Measurements from ENCODE around the gene GLI3. TPM values are rescaled to one million over a fixed set of nuclear protein-coding genes. Genes with fewer than 3 reads are reported as not detected.

GLI3 gene
- total RNA-seq, 5 donors from 2014 or later (not counting 1 experiment from before 2014, with no cell fraction given), result 0.10 to 0.79 (median 0.32) TPM; not detected in 1

DNA sequence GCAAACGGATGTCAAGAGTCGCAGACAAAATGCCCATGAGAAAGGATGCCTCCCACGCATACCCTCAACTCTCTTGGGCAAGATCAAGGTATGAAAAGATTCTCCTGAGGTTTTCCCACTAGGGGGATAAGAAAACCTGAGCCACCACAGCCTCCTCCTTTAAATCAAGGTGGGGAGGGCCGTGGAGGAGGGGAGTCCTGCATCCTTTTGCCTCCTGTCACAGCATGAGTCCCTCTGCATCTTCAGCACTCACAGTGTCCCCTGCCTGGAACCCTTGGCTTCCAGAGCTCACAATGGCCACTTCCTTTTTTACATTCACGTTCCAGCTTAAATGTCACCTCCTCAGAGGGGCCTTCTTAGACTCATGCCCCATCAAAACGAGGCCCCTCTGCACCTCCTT lies 207.6 kb downstream of the GLI3 start:
- ChIA-PET POLR2A (no interaction called here), CTCF (no interaction called here)
- H3K27ac Mint-ChIP-seq, result no peak overlapping the region
- Histone ChIP-seq H3K27me3 (replicated peaks in 1 of 2; ENCODE audit: control insufficient read depth in 2 of 2, extremely low read depth in 1 of 2, insufficient read depth in 2 of 2, low read length in 1 of 2) (no peaks in the 10 kb centered on the region), H3K4me3 (ENCODE audit: control insufficient read depth in 1 of 2, extremely low read depth in 1 of 2, low read length in 1 of 2) (no peak overlapping the region), H3K27ac (ENCODE audit: low read length) (no peak overlapping the region), H3K36me3 (ENCODE audit: control insufficient read depth in 2 of 2, extremely low read depth in 1 of 2, insufficient read depth in 1 of 2, low read length in 1 of 2) (no peaks in the 10 kb centered on the region), H3K9me3 (no peaks in the 10 kb centered on the region), H3K4me1 (ENCODE audit: control insufficient read depth in 1 of 2, extremely low read depth in 1 of 2, insufficient read depth in 2 of 2, low read length in 2 of 2) (no peaks in the 10 kb centered on the region)
- no peaks in the 10 kb centered on the region for H3K4me1 Mint-ChIP-seq
- no peaks in the 10 kb centered on the region for H3K36me3 Mint-ChIP-seq
- WGBS (ENCODE audit: insufficient coverage), result 49% methylated on average over 2 of the region's 6 CpGs
- ATAC-seq (replicated peaks in 1 of 4), result no peak
- no peak overlapping the region for H3K4me3 Mint-ChIP-seq
- peaks cover 1 to 8% of the 10 kb centered on the region in 2 donors for H3K27me3 Mint-ChIP-seq
- no peaks in the 10 kb centered on the region for H3K9me3 Mint-ChIP-seq
- DNase-seq, result no peak

GRCh38 chr7:42027521-42027920 lies 209.5 kb downstream of the GLI3 start:
- no peak overlapping the region for H3K27ac ChIP-seq (ENCODE audit: low read length)
- no peak for DNase-seq
- H3K36me3 Mint-ChIP-seq, result no peaks in the 10 kb centered on the region
- peaks cover 1 to 8% of the 10 kb centered on the region in 2 donors for H3K27me3 Mint-ChIP-seq
- H3K4me1 Mint-ChIP-seq, result no peaks in the 10 kb centered on the region
- POLR2A ChIA-PET, result no interaction called here
- 72% methylated on average over 2 of the region's 3 CpGs for WGBS (ENCODE audit: insufficient coverage)
- H3K9me3 ChIP-seq, result no peaks in the 10 kb centered on the region
- no peaks in the 10 kb centered on the region for H3K27me3 ChIP-seq (replicated peaks in 1 of 2; ENCODE audit: control insufficient read depth in 2 of 2, extremely low read depth in 1 of 2, insufficient read depth in 2 of 2, low read length in 1 of 2)
- no peaks in the 10 kb centered on the region for H3K9me3 Mint-ChIP-seq
- no peaks in the 10 kb centered on the region for H3K36me3 ChIP-seq (ENCODE audit: control insufficient read depth in 2 of 2, extremely low read depth in 1 of 2, insufficient read depth in 1 of 2, low read length in 1 of 2)
- H3K4me1 ChIP-seq (ENCODE audit: control insufficient read depth in 1 of 2, extremely low read depth in 1 of 2, insufficient read depth in 2 of 2, low read length in 2 of 2), result no peaks in the 10 kb centered on the region
- H3K4me3 Mint-ChIP-seq, result no peak overlapping the region
- CTCF ChIA-PET, result no interaction called here
- H3K4me3 ChIP-seq (ENCODE audit: control insufficient read depth in 1 of 2, extremely low read depth in 1 of 2, low read length in 1 of 2), result no peak overlapping the region
- H3K27ac Mint-ChIP-seq, result no peak overlapping the region
- no peak for ATAC-seq (replicated peaks in 1 of 4)

GRCh38 chr7:42026622-42027197 lies 210.3 kb downstream of the GLI3 start:
- CTCF ChIA-PET, result no interaction called here
- H3K9me3 ChIP-seq, result no peaks in the 10 kb centered on the region
- no peak overlapping the region for H3K27ac Mint-ChIP-seq
- H3K27me3 ChIP-seq (replicated peaks in 1 of 2; ENCODE audit: control insufficient read depth in 2 of 2, extremely low read depth in 1 of 2, insufficient read depth in 2 of 2, low read length in 1 of 2), result no peaks in the 10 kb centered on the region
- H3K27me3 Mint-ChIP-seq, result peaks cover 1 to 8% of the 10 kb centered on the region in 2 donors
- H3K4me1 Mint-ChIP-seq, result no peaks in the 10 kb centered on the region
- no peak for DNase-seq
- POLR2A ChIA-PET, result no interaction called here
- H3K4me1 ChIP-seq (ENCODE audit: control insufficient read depth in 1 of 2, extremely low read depth in 1 of 2, insufficient read depth in 2 of 2, low read length in 2 of 2), result no peaks in the 10 kb centered on the region
- H3K36me3 Mint-ChIP-seq, result no peaks in the 10 kb centered on the region
- no peak overlapping the region for H3K4me3 ChIP-seq (ENCODE audit: control insufficient read depth in 1 of 2, extremely low read depth in 1 of 2, low read length in 1 of 2)
- no peak overlapping the region for H3K27ac ChIP-seq (ENCODE audit: low read length)
- ATAC-seq (replicated peaks in 1 of 4), result no peak
- no peaks in the 10 kb centered on the region for H3K36me3 ChIP-seq (ENCODE audit: control insufficient read depth in 2 of 2, extremely low read depth in 1 of 2, insufficient read depth in 1 of 2, low read length in 1 of 2)
- WGBS (ENCODE audit: insufficient coverage), result no CpG with 5 or more reads among the region's 6 CpGs
- no peaks in the 10 kb centered on the region for H3K9me3 Mint-ChIP-seq
- no peak overlapping the region for H3K4me3 Mint-ChIP-seq

DNA sequence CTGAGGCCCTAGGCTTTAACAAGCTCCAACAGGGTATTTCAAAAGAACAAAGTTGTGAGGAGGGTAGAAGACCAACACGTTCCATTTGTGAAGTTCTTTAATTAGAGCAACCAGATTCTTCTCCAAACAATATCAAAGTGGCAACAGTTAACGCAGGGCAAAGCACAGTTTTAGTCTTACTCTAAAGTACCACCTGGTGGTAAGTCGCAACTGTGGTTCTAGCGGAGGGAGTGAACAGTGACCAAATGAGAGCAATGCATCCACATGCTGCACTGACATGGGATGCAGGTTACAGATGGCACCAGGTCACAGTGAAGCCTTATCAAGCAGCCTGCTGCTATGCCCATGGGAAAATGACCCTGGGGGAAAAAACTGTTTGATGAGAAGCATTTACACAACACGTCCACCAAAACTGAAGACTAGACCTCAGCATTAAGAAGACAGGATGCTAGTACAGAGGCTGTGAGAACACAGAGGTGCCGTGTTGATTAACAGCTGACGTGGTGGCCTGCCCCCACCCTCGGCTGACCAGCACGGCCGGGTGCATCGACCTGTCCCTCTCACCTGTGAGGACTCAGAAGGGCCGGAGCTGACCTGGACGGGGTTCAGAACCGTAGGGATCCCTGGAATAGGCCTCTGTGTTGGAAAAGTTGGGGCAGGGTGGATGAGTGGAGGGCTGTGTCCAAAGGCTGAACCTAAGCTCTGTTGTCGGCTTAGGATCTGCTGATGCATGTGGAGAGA lies 211.2 kb downstream of the GLI3 start:
- no peaks in the 10 kb centered on the region for H3K36me3 ChIP-seq (ENCODE audit: control insufficient read depth in 2 of 2, extremely low read depth in 1 of 2, insufficient read depth in 1 of 2, low read length in 1 of 2)
- Mint-ChIP-seq H3K27me3 (peaks cover 1 to 8% of the 10 kb centered on the region in 2 donors), H3K27ac (no peak overlapping the region), H3K9me3 (no peaks in the 10 kb centered on the region), H3K36me3 (no peaks in the 10 kb centered on the region), H3K4me3 (no peak overlapping the region), H3K4me1 (no peaks in the 10 kb centered on the region)
- H3K4me3 ChIP-seq (ENCODE audit: control insufficient read depth in 1 of 2, extremely low read depth in 1 of 2, low read length in 1 of 2), result no peak overlapping the region
- DNase-seq (no peak), ATAC-seq (replicated peaks in 1 of 4) (no peak)
- no peak overlapping the region for H3K27ac ChIP-seq (ENCODE audit: low read length)
- ChIA-PET POLR2A (no interaction called here), CTCF (no interaction called here)
- no peaks in the 10 kb centered on the region for H3K4me1 ChIP-seq (ENCODE audit: control insufficient read depth in 1 of 2, extremely low read depth in 1 of 2, insufficient read depth in 2 of 2, low read length in 2 of 2)
- 86% methylated on average over 13 of the region's 15 CpGs for WGBS (ENCODE audit: insufficient coverage)
- no peaks in the 10 kb centered on the region for H3K27me3 ChIP-seq (replicated peaks in 1 of 2; ENCODE audit: control insufficient read depth in 2 of 2, extremely low read depth in 1 of 2, insufficient read depth in 2 of 2, low read length in 1 of 2)
- H3K9me3 ChIP-seq, result no peaks in the 10 kb centered on the region

- no peaks in the 10 kb centered on the region for H3K36me3 ChIP-seq (ENCODE audit: control insufficient read depth in 2 of 2, extremely low read depth in 1 of 2, insufficient read depth in 1 of 2, low read length in 1 of 2)
- H3K27me3 ChIP-seq (replicated peaks in 1 of 2; ENCODE audit: control insufficient read depth in 2 of 2, extremely low read depth in 1 of 2, insufficient read depth in 2 of 2, low read length in 1 of 2), result no peaks in the 10 kb centered on the region
- no peak overlapping the region for H3K27ac ChIP-seq (ENCODE audit: low read length)
- CTCF ChIA-PET, result no interaction called here
- H3K4me1 ChIP-seq (ENCODE audit: control insufficient read depth in 1 of 2, extremely low read depth in 1 of 2, insufficient read depth in 2 of 2, low read length in 2 of 2), result no peaks in the 10 kb centered on the region
- H3K9me3 ChIP-seq, result no peaks in the 10 kb centered on the region
- WGBS (ENCODE audit: insufficient coverage), result 50% methylated on average over 1 of the region's 4 CpGs
- Mint-ChIP-seq H3K9me3 (no peaks in the 10 kb centered on the region), H3K4me1 (no peaks in the 10 kb centered on the region), H3K27me3 (peaks cover 0 to 4% of the 10 kb centered on the region in 2 donors), H3K27ac (no peak overlapping the region), H3K4me3 (no peak overlapping the region), H3K36me3 (no peaks in the 10 kb centered on the region)
- POLR2A ChIA-PET, result no interaction called here
- DNase-seq, result no peak
- H3K4me3 ChIP-seq (ENCODE audit: control insufficient read depth in 1 of 2, extremely low read depth in 1 of 2, low read length in 1 of 2), result no peak overlapping the region
- no peak for ATAC-seq (replicated peaks in 1 of 4)
These were observed 212.5 kb downstream of the GLI3 start for GRCh38 chr7:42024537-42024936.

GRCh38 chr7:42023262-42023661 lies 213.7 kb downstream of the GLI3 start:
- H3K27ac Mint-ChIP-seq, result no peak overlapping the region

More at GRCh38 chr7:42023262-42023661, 213.7 kb downstream of the GLI3 start:
- Histone ChIP-seq H3K9me3 (no peaks in the 10 kb centered on the region), H3K36me3 (ENCODE audit: control insufficient read depth in 2 of 2, extremely low read depth in 1 of 2, insufficient read depth in 1 of 2, low read length in 1 of 2) (no peaks in the 10 kb centered on the region), H3K4me3 (ENCODE audit: control insufficient read depth in 1 of 2, extremely low read depth in 1 of 2, low read length in 1 of 2) (no peak overlapping the region), H3K27me3 (replicated peaks in 1 of 2; ENCODE audit: control insufficient read depth in 2 of 2, extremely low read depth in 1 of 2, insufficient read depth in 2 of 2, low read length in 1 of 2) (no peaks in the 10 kb centered on the region), H3K27ac (ENCODE audit: low read length) (no peak overlapping the region), H3K4me1 (ENCODE audit: control insufficient read depth in 1 of 2, extremely low read depth in 1 of 2, insufficient read depth in 2 of 2, low read length in 2 of 2) (no peaks in the 10 kb centered on the region)
- WGBS (ENCODE audit: insufficient coverage), result 82% methylated on average over 6 of the region's 10 CpGs
- Mint-ChIP-seq H3K36me3 (no peaks in the 10 kb centered on the region), H3K4me3 (no peak overlapping the region), H3K9me3 (no peaks in the 10 kb centered on the region), H3K27me3 (peaks cover 0 to 7% of the 10 kb centered on the region in 2 donors), H3K4me1 (no peaks in the 10 kb centered on the region)
- ATAC-seq (replicated peaks in 1 of 4) (no peak), DNase-seq (no peak)
- CTCF ChIA-PET, result interaction anchor here in 1 of 2 donors (0.7 kb wide), 1 partner anchor 930 kb away, joined by 5 read pairs; no protein-coding TSS in a partner anchor
- POLR2A ChIA-PET, result no interaction called here

All from T-cell (primary cell).